Stimulated activated CD4-positive, alpha-beta T cell treated with anti-CD3 and anti-CD28 coated beads, Interleukin-1b, Interleukin-23, amount 100 ng/mL, for 4 hours (primary cell): ENCODE data around the gene ZSCAN5C.
"Not testable (repeated sequence)": the region's sequence is repeated elsewhere in the genome, so short reads cannot be mapped to it uniquely, and the experiment has no call there.

Experiments used
- DNase-seq, 2 donors: peaks; one replicate each; pipeline ENCODE4 v3.0.0-alpha.2; 2020; ENCODE audit warnings: low read depth in 2 of 2

ZSCAN5C gene

GRCh38 chr19:56191711-56192110 lies 10.4 kb upstream of the ZSCAN5C start:
- no peak for DNase-seq

- no peak for DNase-seq
Measured at GRCh38 chr19:56193981-56194640, 8.0 kb upstream of the ZSCAN5C start.

- not testable (repeated sequence) for DNase-seq
Measured at GRCh38 chr19:56197646-56198045, 4.4 kb upstream of the ZSCAN5C start, which contains the start of gene ZSCAN5B. Gene ZSCAN5B, minus strand, starts transcription at chr19:56197783. Its CDS starts 4,731 bp downstream, at chr19:56193052.

GRCh38 chr19:56199687-56200086 lies 2.4 kb upstream of the ZSCAN5C start:
- no peak for DNase-seq

- DNase-seq = not testable (repeated sequence)
Measured at GRCh38 chr19:56207581-56207980, 5.5 kb downstream of the ZSCAN5C start.

- no peak for DNase-seq
Measured at GRCh38 chr19:56209091-56209490, 7.0 kb downstream of the ZSCAN5C start.

GRCh38 chr19:56210036-56210435 lies 8.0 kb downstream of the ZSCAN5C start:
- not testable (repeated sequence) for DNase-seq

GRCh38 chr19:56211718-56212117 lies 9.6 kb downstream of the ZSCAN5C start:
- no peak for DNase-seq

- no peak for DNase-seq
Measured at GRCh38 chr19:56217039-56217949, 15.2 kb downstream of the ZSCAN5C start.

- DNase-seq = no peak
Measured at GRCh38 chr19:56218961-56219360, 16.9 kb downstream of the ZSCAN5C start.

- not testable (repeated sequence) for DNase-seq
Measured at GRCh38 chr19:56221442-56221841, 19.4 kb downstream of the ZSCAN5C start.

GRCh38 chr19:56221851-56222250 lies 19.8 kb downstream of the ZSCAN5C start:
- no peak for DNase-seq

- DNase-seq = no peak
Measured at GRCh38 chr19:56222901-56223300, 20.8 kb downstream of the ZSCAN5C start.

- no peak for DNase-seq
Measured at GRCh38 chr19:56223481-56223880, 21.4 kb downstream of the ZSCAN5C start.

- no peak for DNase-seq
Measured at GRCh38 chr19:56245121-56245740, 43.2 kb downstream of the ZSCAN5C start.

GRCh38 chr19:56245764-56246163 lies 43.7 kb downstream of the ZSCAN5C start:
- not testable (repeated sequence) for DNase-seq

GRCh38 chr19:56248736-56249338 lies 46.8 kb downstream of the ZSCAN5C start:
- not testable (repeated sequence) for DNase-seq

GRCh38 chr19:56252699-56253422 lies 50.8 kb downstream of the ZSCAN5C start:
- peak; percentile 62 to 67 for DNase-seq

- no peak for DNase-seq
Measured at GRCh38 chr19:56253737-56254136, 51.7 kb downstream of the ZSCAN5C start.

- DNase-seq = no peak
Measured at GRCh38 chr19:56258272-56258671, 56.2 kb downstream of the ZSCAN5C start.
